Eye (tissue), 1 donor: ENCODE results near the gene PELO.
A peak's percentile ranks its signal among the peaks of the same experiment; 100 is the strongest.

ENCODE experiments used
- DNase-seq: peaks from one replicate; pipeline ENCODE4 v3.0.0-alpha.2; 2015

Gene PELO

GRCh38 chr5:52772668-52773067, 15.0 kb upstream of the PELO start:
- DNase-seq = no peak

GRCh38 chr5:52773342-52773741, 14.4 kb upstream of the PELO start:
- DNase-seq = no peak

- DNase-seq = peak; percentile 25
These were observed 13.7 kb upstream of the PELO start for GRCh38 chr5:52774005-52774410.

- no peak for DNase-seq
These were observed 11.6 kb upstream of the PELO start for GRCh38 chr5:52776116-52776515.

- no peak for DNase-seq
These were observed 10.5 kb upstream of the PELO start for GRCh38 chr5:52777186-52777585.

GRCh38 chr5:52778781-52779180, 8.9 kb upstream of the PELO start:
- DNase-seq = no peak

GRCh38 chr5:52779213-52779612, 8.5 kb upstream of the PELO start:
- no peak for DNase-seq

- DNase-seq = no peak
These were observed 4.3 kb upstream of the PELO start for GRCh38 chr5:52783226-52783959.

GRCh38 chr5:52784737-52785136, 3.0 kb upstream of the PELO start:
- no peak for DNase-seq

GRCh38 chr5:52786391-52786790, 1.3 kb upstream of the PELO start:
- no peak for DNase-seq

- DNase-seq = no peak
These were observed 642 bp upstream of the PELO start for GRCh38 chr5:52786949-52787599.

- DNase-seq = no peak
These were observed 747 bp downstream of the PELO start for GRCh38 chr5:52788505-52788821.

- DNase-seq = no peak
These were observed 1.7 kb downstream of the PELO start for GRCh38 chr5:52789378-52789777.

GRCh38 chr5:52789851-52790250, 2.1 kb downstream of the PELO start:
- no peak for DNase-seq

GRCh38 chr5:52791366-52791765, 3.6 kb downstream of the PELO start:
- no peak for DNase-seq

- DNase-seq = no peak
These were observed 6.8 kb downstream of the PELO start for GRCh38 chr5:52794519-52794918.

GRCh38 chr5:52796031-52796430, 8.3 kb downstream of the PELO start:
- no peak for DNase-seq

GRCh38 chr5:52796516-52797103, 8.9 kb downstream of the PELO start:
- DNase-seq = no peak

- DNase-seq = peak; percentile 53
These were observed 11.2 kb downstream of the PELO start for GRCh38 chr5:52798938-52799337.

GRCh38 chr5:52799358-52799982, 11.8 kb downstream of the PELO start:
- no peak for DNase-seq

- peak; percentile 98 for DNase-seq
These were observed 12.3 kb downstream of the PELO start for GRCh38 chr5:52799983-52800393.

- peak; percentile 77 for DNase-seq
These were observed 12.9 kb downstream of the PELO start for GRCh38 chr5:52800394-52801213.

GRCh38 chr5:52801329-52801728, 13.6 kb downstream of the PELO start:
- peak; percentile 40 for DNase-seq
